ENCODE measurements around the gene OSBP.
A peak's percentile ranks its signal among the peaks of the same experiment; 100 is the strongest.
"Not testable (repeated sequence)": the region's sequence is repeated elsewhere in the genome, so short reads cannot be mapped to it uniquely, and the experiment has no call there.

The OSBP gene

GRCh38 chr11:59550842-59551658 is 64.5 kb downstream of the OSBP start:
- DNase-seq = peak; percentile 93

DNA sequence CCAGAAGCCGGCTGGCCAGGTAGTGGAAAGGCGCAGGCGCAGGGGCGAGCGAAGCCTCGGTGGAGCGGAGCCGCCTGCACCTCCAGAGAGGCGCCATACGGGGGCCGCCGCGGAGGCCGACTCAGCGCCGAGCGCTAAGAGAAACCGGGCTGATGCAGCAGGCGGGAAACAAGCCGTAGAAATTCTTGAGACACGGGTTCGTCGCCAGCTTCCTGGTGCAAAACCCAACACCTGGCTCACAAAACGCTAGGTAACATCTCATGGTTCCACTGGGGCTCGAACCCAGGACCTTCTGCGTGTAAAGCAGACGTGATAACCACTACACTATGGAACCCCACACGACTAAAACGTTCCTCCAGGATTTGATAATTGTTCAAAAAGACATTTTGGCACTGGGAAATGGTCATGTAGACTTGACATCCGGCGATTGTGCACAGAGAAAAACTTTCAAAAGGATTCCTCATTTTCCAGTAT is 65.2 kb downstream of the OSBP start:
- peak; percentile 96 for DNase-seq

DNA sequence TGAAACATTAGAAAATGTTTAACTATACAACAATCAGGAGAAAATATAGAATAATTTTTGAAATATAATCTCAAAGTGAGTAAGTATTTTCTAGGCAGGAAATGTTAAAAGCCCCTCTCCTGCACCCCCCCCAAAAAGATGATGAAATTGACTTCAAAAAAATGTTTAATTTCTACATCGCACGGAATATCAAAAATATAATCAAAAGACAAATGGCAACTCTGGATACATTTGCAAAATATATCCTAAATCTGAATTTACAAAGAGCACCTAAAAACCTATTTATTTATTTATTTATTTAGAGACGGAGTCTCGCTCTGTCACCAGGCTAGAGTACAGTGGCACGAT is 67.3 kb downstream of the OSBP start:
- DNase-seq = no peak

GRCh38 chr11:59547605-59548308 is 67.8 kb downstream of the OSBP start:
- not testable (repeated sequence) for DNase-seq

DNA sequence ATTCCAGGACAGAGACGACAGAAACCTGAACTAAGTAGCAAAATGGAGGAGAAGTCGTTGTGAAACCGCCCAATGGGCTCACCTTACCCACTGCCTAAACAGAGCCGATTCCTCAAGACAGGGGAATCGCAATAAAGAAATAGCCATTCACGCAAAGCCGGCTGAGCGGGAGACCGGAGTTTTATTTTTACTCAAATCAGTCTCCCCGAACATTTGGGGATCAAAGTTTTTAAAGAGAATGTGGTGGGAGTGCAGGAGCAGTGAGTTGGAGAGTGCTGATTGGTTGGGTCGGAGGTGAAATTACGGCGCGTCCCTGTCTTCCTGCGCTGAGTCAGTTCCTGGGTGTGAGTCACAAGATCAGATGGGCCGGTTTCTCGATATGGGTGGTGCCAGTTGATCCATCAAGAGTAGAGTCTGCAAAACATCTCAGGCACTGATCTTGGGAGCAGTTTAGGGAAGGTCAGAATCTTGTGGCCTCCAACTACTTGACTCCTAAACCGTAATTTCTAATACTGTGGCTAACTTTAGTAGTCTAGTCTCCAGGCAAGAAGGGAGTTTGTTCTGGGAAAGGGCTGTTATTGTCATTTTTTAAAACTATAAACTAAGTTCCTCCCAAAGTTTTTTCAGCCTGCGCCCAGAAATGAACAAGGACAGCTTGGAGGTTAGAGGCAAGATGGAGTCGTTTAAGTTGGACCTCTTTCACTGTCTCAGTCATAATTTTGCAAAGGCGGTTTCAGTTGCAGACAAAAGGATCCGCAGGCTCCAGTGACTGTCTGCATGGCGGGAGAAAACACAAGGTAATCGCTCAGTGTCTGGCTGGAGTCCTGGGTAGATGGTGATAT is 70.2 kb downstream of the OSBP start:
- DNase-seq = no peak

- no peak for DNase-seq
These were observed 70.8 kb downstream of the OSBP start for GRCh38 chr11:59544869-59545178.

- DNase-seq = not testable (repeated sequence)
These were observed 71.9 kb downstream of the OSBP start for GRCh38 chr11:59543713-59544112.

GRCh38 chr11:59542142-59542810 is 73.3 kb downstream of the OSBP start:
- DNase-seq = no peak

- no peak for DNase-seq
These were observed 80.9 kb downstream of the OSBP start for GRCh38 chr11:59534676-59535075.

DNA sequence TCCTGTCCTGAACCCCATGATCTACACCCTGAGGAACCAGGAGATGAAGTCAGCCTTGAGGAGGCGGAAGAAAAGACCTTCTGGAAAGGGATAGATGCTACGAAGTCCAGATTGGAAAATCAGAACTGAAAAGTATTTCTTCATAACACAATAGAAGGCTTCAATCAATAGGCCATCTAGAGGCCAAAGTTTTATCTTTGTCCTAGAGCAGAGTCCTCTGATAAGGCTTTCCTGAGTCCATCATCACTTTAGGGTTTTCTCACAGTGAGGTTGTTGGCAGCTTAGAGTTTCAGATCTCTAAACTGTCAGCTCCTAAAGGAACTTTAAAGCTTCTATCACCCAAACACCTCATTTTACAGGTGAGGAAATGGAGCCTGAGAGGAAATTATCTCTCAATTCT is 83.0 kb downstream of the OSBP start:
- no peak for DNase-seq

DNA sequence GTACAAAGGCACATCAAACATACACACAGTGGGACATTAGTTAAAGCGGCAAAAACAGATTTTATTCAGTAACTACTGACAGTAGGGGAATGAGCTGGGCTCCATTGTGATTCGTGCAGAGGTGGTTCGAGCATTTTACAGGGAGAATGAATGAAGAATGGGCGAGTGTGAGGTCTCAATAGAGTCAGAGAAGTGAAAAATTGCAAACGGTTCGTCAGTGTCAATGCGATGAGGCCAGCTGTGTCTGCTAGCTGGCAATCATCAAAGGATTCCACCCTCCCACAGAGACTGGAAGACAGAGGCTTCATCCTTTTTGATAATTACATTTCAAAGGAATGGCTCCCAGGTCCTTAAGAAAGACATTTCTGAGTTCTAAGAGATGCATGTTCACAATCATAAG is 86.9 kb downstream of the OSBP start:
- DNase-seq = no peak
